ENCODE measurements around the gene PARD3.

PARD3 gene

GRCh38 chr10:34607894-34608293 is 207.2 kb downstream of the PARD3 start:
- DNase-seq, result no peak

GRCh38 chr10:34606890-34607289 is 208.2 kb downstream of the PARD3 start:
- no peak for DNase-seq

GRCh38 chr10:34602478-34602877 is 212.6 kb downstream of the PARD3 start:
- no peak for DNase-seq

GRCh38 chr10:34601691-34602090 is 213.4 kb downstream of the PARD3 start:
- DNase-seq, result no peak

GRCh38 chr10:34599026-34599795 is 215.9 kb downstream of the PARD3 start:
- no peak for DNase-seq

- DNase-seq, result no peak
Observed at GRCh38 chr10:34596351-34596750, 218.7 kb downstream of the PARD3 start.

- DNase-seq, result no peak
Observed at GRCh38 chr10:34593930-34594329, 221.2 kb downstream of the PARD3 start.

GRCh38 chr10:34593374-34593890 is 221.7 kb downstream of the PARD3 start:
- DNase-seq, result no peak

- DNase-seq, result no peak
Observed at GRCh38 chr10:34590793-34591192, 224.3 kb downstream of the PARD3 start.

GRCh38 chr10:34589275-34589674 is 225.8 kb downstream of the PARD3 start:
- no peak for DNase-seq

- DNase-seq, result no peak
Observed at GRCh38 chr10:34587680-34588019, 227.4 kb downstream of the PARD3 start.

GRCh38 chr10:34587002-34587679 is 228.0 kb downstream of the PARD3 start:
- DNase-seq, result no peak

- no peak for DNase-seq
Observed at GRCh38 chr10:34585422-34586112, 229.5 kb downstream of the PARD3 start.

GRCh38 chr10:34584164-34584563 is 230.9 kb downstream of the PARD3 start:
- no peak for DNase-seq

GRCh38 chr10:34581801-34582532 is 233.1 kb downstream of the PARD3 start:
- no peak for DNase-seq

- no peak for DNase-seq
Observed at GRCh38 chr10:34580643-34581042, 234.5 kb downstream of the PARD3 start.

GRCh38 chr10:34580214-34580613 is 234.9 kb downstream of the PARD3 start:
- DNase-seq, result no peak

GRCh38 chr10:34578468-34578867 is 236.6 kb downstream of the PARD3 start:
- DNase-seq, result no peak

- no peak for DNase-seq
Observed at GRCh38 chr10:34576797-34577196, 238.3 kb downstream of the PARD3 start.

- DNase-seq, result no peak
Observed at GRCh38 chr10:34575882-34576281, 239.2 kb downstream of the PARD3 start.

GRCh38 chr10:34574353-34574934 is 240.7 kb downstream of the PARD3 start:
- DNase-seq, result no peak

GRCh38 chr10:34570887-34571286 is 244.2 kb downstream of the PARD3 start:
- DNase-seq, result no peak

Data from stimulated activated CD4-positive, alpha-beta T cell treated with anti-CD3 and anti-CD28 coated beads, Interleukin-2, amount 100 ng/mL, for 48 hours (primary cell).